ENCODE results near the gene SPIRE2. TPM values are rescaled to one million over a fixed set of nuclear protein-coding genes. Genes with fewer than 3 reads are reported as not detected.

Gene SPIRE2
- total RNA-seq, 4 donors from 2014 or later = 0.27 to 3.6 (median 2.0) TPM

GRCh38 chr16:89915303-89916232 lies 87.3 kb downstream of the SPIRE2 start:
- WGBS, 2 donors (ENCODE audit: low coverage in 1 of 2) = 74 to 78% methylated on average over 10 to 22 of the region's 40 CpGs
- Histone ChIP-seq H3K36me3 (peaks cover 0 to 30% of the 10 kb centered on the region in 2 donors), H3K27me3 (peaks cover 27% of the 10 kb centered on the region), H3K27ac (no peak overlapping the region), H3K4me1 (peaks cover 0 to 24% (median 17%) of the 10 kb centered on the region in 3 donors), H3K9me3 (no peaks in the 10 kb centered on the region), H3K4me3 (no peak overlapping the region)
- TF ChIP-seq CTCF (IDR thresholded peaks at IDR 0.05) (no peak), EP300 (IDR thresholded peaks at IDR 0.05) (no peak), POLR2AphosphoS5 (IDR thresholded peaks at IDR 0.05) (no peak), POLR2A (IDR thresholded peaks at IDR 0.05) (no peak)
- ATAC-seq = no peak

- peaks cover 49% of the 10 kb centered on the region for H3K27me3 ChIP-seq
- peaks cover 0 to 43% (median 33%) of the 10 kb centered on the region in 3 donors for H3K4me1 ChIP-seq
- H3K27ac ChIP-seq = peak overlapping the region in 2 of 4 donors; percentile 27 to 41
- no peaks in the 10 kb centered on the region for H3K9me3 ChIP-seq
- H3K36me3 ChIP-seq = peaks cover 0 to 7% of the 10 kb centered on the region in 2 donors
- 0% methylated on average over 3 to 4 of the region's 39 CpGs for WGBS, 2 donors (ENCODE audit: low coverage in 1 of 2)
- peak; percentile 75 for ATAC-seq
- H3K4me3 ChIP-seq = peak overlapping the region in 1 of 2 donors; percentile 40
- no peak for TF ChIP-seq EP300 (IDR thresholded peaks at IDR 0.05)
- peak; percentile 30 for TF ChIP-seq POLR2AphosphoS5 (IDR thresholded peaks at IDR 0.05)
- no peak for TF ChIP-seq CTCF (IDR thresholded peaks at IDR 0.05)
- no peak for TF ChIP-seq POLR2A (IDR thresholded peaks at IDR 0.05)
Observed at GRCh38 chr16:89917773-89918452, 89.6 kb downstream of the SPIRE2 start.

GRCh38 chr16:89918453-89919347 lies 90.4 kb downstream of the SPIRE2 start, which contains the start of gene MC1R:
MC1R (plus strand) TSS chr16:89918862; CDS start chr16:89919259, 397 bp downstream.
- H3K9me3 ChIP-seq = no peaks in the 10 kb centered on the region
- peak within 1 kb of the TSS in 1 of 2 donors; percentile 40 for H3K4me3 ChIP-seq
- peaks cover 57% of the 10 kb centered on the region for H3K27me3 ChIP-seq
- H3K36me3 ChIP-seq = peaks cover 0 to under 1% of the 10 kb centered on the region in 2 donors
- H3K4me1 ChIP-seq = peaks cover 0 to 51% (median 37%) of the 10 kb centered on the region in 3 donors
- no peak for TF ChIP-seq POLR2A (IDR thresholded peaks at IDR 0.05)
- peak in 3 of 4 experiments; percentile 22 to 43 (median 40) for TF ChIP-seq CTCF (IDR thresholded peaks at IDR 0.05)
- ATAC-seq = no peak
- H3K27ac ChIP-seq = peak within 1 kb of the TSS in 2 of 4 donors; percentile 27 to 41
- 0% methylated on average over 6 of the region's 23 CpGs; no CpG with 5 or more reads in 1 of the 2 donors for WGBS, 2 donors (ENCODE audit: low coverage in 1 of 2)

GRCh38 chr16:89919535-89920406 lies 91.5 kb downstream of the SPIRE2 start:
- 91 to 96% methylated on average over 5 to 23 of the region's 52 CpGs for WGBS, 2 donors (ENCODE audit: low coverage in 1 of 2)
- no peak overlapping the region for H3K27ac ChIP-seq
- no peak for ATAC-seq
- H3K4me3 ChIP-seq = no peak overlapping the region
- TF ChIP-seq POLR2AphosphoS5 (IDR thresholded peaks at IDR 0.05) = no peak
- TF ChIP-seq POLR2A (IDR thresholded peaks at IDR 0.05) = no peak
- no peak for TF ChIP-seq EP300 (IDR thresholded peaks at IDR 0.05)
- TF ChIP-seq CTCF (IDR thresholded peaks at IDR 0.05) = no peak
- H3K27me3 ChIP-seq = peaks cover 68% of the 10 kb centered on the region
- H3K4me1 ChIP-seq = peaks cover 0 to 62% (median 39%) of the 10 kb centered on the region in 3 donors
- H3K9me3 ChIP-seq = no peaks in the 10 kb centered on the region
- no peaks in the 10 kb centered on the region for H3K36me3 ChIP-seq

Measured in gastroesophageal sphincter (tissue), 4 donors.